BLaER1 treated with 17β-estradiol and CSF1 and Interleukin-3, amounts not matched to agents 10 nM and 100 nM (cell line): ENCODE results near the gene NIFK.
A peak's percentile ranks its signal among the peaks of the same experiment; 100 is the strongest.
"Not testable (repeated sequence)": the region's sequence is repeated elsewhere in the genome, so short reads cannot be mapped to it uniquely, and the experiment has no call there.

ENCODE experiments used
- H3K27ac ChIP-seq, 11 experiments: shearing (Covaris generic); formaldehyde crosslinking; 2 replicates each; pipeline ENCODE4 v1.8.1; 2022
- H3K27me3 ChIP-seq, 11 experiments: shearing (Covaris generic); formaldehyde crosslinking; 2 replicates each; pipeline ENCODE4 v1.8.1; 2022
- H3K36me3 ChIP-seq, 11 experiments: shearing (Covaris generic); formaldehyde crosslinking; 2 replicates each; pipeline ENCODE4 v1.8.1; 2022
- H3K4me1 ChIP-seq, 10 experiments: shearing (Covaris generic); formaldehyde crosslinking; 2 replicates each; pipeline ENCODE4 v1.8.1; 2022
- H3K4me2 ChIP-seq, 11 experiments: shearing (Covaris generic); formaldehyde crosslinking; 2 replicates each; pipeline ENCODE4 v1.8.1; 2022
- H3K4me3 ChIP-seq, 10 experiments: shearing (Covaris generic); formaldehyde crosslinking; 2 replicates each; pipeline ENCODE4 v1.8.1; 2022
- H3K9ac ChIP-seq, 11 experiments: shearing (Covaris generic); formaldehyde crosslinking; 2 replicates each; pipeline ENCODE4 v1.8.1; 2022
- H3K9me3 ChIP-seq, 11 experiments: shearing (Covaris generic); formaldehyde crosslinking; replicated peaks in 1 of 11; 2 replicates each; pipeline ENCODE4 v1.8.1; 2022
- H4K20me1 ChIP-seq, 11 experiments: shearing (Covaris generic); formaldehyde crosslinking; 2 replicates each; pipeline ENCODE4 v1.8.1; 2022
- Cebpa-rat ChIP-seq, 11 experiments: shearing (Covaris generic); IDR thresholded peaks; 2 replicates each; pipeline ENCODE4 v1.8.1; 2022

The NIFK gene

GRCh38 chr2:121740973-121741372 is 4.3 kb upstream of the NIFK start:
- H3K4me1 ChIP-seq, result peaks cover 20 to 37% (median 28%) of the 10 kb centered on the region in 10 experiments
- no peaks in the 10 kb centered on the region for H3K9me3 ChIP-seq
- peak overlapping the region in 5 of 11 experiments; percentile 25 to 57 (median 46); a peak in 7 of 22 replicates for H3K27ac ChIP-seq
- no peak for TF ChIP-seq Cebpa-rat (IDR thresholded peaks at IDR 0.05)
- no peak overlapping the region for H3K4me3 ChIP-seq
- peaks cover 0 to 5% (median 1%) of the 10 kb centered on the region in 11 experiments; a peak in 10 of 22 replicates for H4K20me1 ChIP-seq
- H3K27me3 ChIP-seq, result no peaks in the 10 kb centered on the region; a peak in 1 of 22 replicates
- no peak overlapping the region for H3K9ac ChIP-seq
- H3K36me3 ChIP-seq, result no peaks in the 10 kb centered on the region
- peak overlapping the region; percentile 25 to 73 (median 61) for H3K4me2 ChIP-seq

DNA sequence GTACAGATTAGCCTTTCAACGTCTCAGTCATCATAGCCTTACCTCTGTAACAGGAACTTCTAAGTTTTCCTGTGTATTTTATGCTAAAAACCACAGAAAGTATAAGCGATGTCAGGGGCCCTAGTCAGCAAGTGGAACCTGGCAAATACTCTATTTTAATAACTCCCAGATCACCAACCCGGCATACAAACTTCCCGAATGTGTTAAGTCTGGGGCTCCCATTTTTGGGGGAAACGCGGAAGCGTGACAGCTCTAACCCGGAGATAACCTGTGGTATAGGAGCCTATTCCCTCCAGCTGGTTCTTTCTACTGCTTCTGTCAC is 574 bp downstream of the NIFK start:
- H3K4me3 ChIP-seq, result peak overlapping the region; percentile 86 to 100 (median 99)
- no peak for TF ChIP-seq Cebpa-rat (IDR thresholded peaks at IDR 0.05)
- H3K27me3 ChIP-seq, result no peaks in the 10 kb centered on the region; a peak in 1 of 22 replicates
- peaks cover 40 to 45% (median 44%) of the 10 kb centered on the region in 11 experiments for H3K36me3 ChIP-seq
- peaks cover 21 to 43% (median 27%) of the 10 kb centered on the region in 10 experiments for H3K4me1 ChIP-seq
- H3K27ac ChIP-seq, result peak overlapping the region; percentile 80 to 96 (median 91)
- peak overlapping the region; percentile 73 to 91 (median 78) for H3K4me2 ChIP-seq
- no peaks in the 10 kb centered on the region for H3K9me3 ChIP-seq
- H3K9ac ChIP-seq, result peak overlapping the region; percentile 84 to 98 (median 95)
- H4K20me1 ChIP-seq, result peaks cover 6 to 54% (median 50%) of the 10 kb centered on the region in 11 experiments; a peak in 20 of 22 replicates

DNA sequence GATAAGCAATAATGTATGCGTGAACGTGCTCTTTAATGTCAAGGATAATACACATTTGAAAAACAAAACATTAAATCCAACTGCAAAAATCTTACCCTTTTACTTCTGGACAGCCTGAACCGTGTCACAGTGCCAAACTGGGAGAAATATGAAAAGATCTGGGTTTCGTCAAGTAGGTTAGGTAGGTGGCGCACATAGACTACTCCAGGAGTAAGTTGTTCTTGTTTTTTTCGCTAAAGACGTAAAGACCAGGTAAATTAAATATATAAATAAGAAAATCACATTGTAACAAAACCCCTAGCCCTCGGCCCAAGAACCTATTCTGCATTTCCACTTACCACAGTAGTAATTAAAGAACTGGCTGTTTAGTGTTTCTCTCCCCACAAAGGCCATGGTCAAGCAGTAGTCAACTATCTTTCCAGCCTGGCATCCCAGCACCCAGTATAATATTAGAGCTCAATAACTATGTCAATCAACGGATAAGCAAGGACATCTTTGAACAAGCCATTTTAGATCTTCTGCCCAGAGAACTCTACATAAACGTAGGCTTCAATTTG is 1.1 kb downstream of the NIFK start:
- H3K4me3 ChIP-seq, result peak overlapping the region; percentile 86 to 100 (median 99)
- peaks cover 6 to 59% (median 55%) of the 10 kb centered on the region in 11 experiments; a peak in 20 of 22 replicates for H4K20me1 ChIP-seq
- no peaks in the 10 kb centered on the region; a peak in 1 of 22 replicates for H3K27me3 ChIP-seq
- H3K9ac ChIP-seq, result peak overlapping the region; percentile 84 to 98 (median 95)
- H3K4me2 ChIP-seq, result peak overlapping the region; percentile 73 to 91 (median 78)
- peaks cover 45 to 50% (median 49%) of the 10 kb centered on the region in 11 experiments for H3K36me3 ChIP-seq
- peaks cover 18 to 38% (median 23%) of the 10 kb centered on the region in 10 experiments for H3K4me1 ChIP-seq
- H3K9me3 ChIP-seq, result no peaks in the 10 kb centered on the region
- peak overlapping the region; percentile 80 to 96 (median 91) for H3K27ac ChIP-seq
- no peak for TF ChIP-seq Cebpa-rat (IDR thresholded peaks at IDR 0.05)

DNA sequence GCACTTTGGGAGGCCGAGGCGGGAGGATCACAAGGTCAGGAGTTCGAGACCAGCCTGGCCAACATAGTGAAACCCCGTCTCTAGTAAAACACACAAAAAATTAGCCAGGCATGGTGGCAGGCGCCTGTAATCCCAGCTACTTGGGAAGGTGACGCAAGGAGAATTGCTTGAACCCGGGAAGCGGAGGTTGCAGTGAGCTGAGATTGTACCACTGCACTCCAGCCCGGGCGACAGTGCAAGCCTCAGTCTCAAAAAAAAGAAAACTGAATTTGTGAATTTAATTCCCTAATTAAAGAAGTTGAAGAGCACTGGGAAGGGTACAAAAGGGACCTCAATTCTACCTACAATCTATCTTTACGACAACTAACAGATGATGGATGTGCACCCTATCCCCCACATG is 2.1 kb downstream of the NIFK start:
- Histone ChIP-seq H3K4me2 (peak overlapping the region; percentile 73 to 91 (median 78); a peak in 21 of 22 replicates), H4K20me1 (peaks cover 6 to 69% (median 66%) of the 10 kb centered on the region in 11 experiments; a peak in 20 of 22 replicates), H3K9ac (peak overlapping the region; percentile 18 to 98 (median 95); a peak in 16 of 22 replicates), H3K36me3 (peaks cover 55 to 61% (median 59%) of the 10 kb centered on the region in 11 experiments), H3K4me3 (peak overlapping the region in 7 of 10 experiments; percentile 86 to 100 (median 99); a peak in 8 of 20 replicates), H3K4me1 (peaks cover 18 to 32% (median 22%) of the 10 kb centered on the region in 10 experiments)
- H3K27ac ChIP-seq, H3K27me3 ChIP-seq, H3K9me3 ChIP-seq: not testable (repeated sequence)

DNA sequence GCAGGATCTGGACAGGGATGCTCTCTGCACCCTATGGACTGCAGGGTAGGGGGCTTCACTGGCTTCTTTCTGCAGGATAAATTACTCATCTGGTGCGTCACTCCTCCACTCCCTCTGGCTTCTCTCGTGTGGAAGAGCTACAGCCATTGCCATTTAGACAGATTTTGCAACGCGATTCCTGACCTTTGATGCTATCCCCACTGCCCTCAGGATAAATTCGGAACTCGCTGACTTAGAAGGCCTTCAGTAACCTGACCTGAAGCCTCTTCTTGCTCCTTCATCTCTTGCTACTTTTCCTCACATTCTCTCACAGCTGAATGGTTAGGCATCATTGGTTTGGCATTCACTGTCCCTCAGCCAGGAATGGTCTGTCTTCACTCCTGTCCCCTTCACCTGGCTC is 5.3 kb downstream of the NIFK start:
- Histone ChIP-seq H3K4me2 (no peak overlapping the region), H3K4me1 (peaks cover 9 to 18% (median 12%) of the 10 kb centered on the region in 10 experiments), H3K27ac (no peak overlapping the region), H3K9ac (no peak overlapping the region), H3K4me3 (no peak overlapping the region), H3K27me3 (no peaks in the 10 kb centered on the region; a peak in 1 of 22 replicates), H4K20me1 (peaks cover 6 to 98% (median 81%) of the 10 kb centered on the region in 11 experiments; a peak in 20 of 22 replicates), H3K9me3 (no peaks in the 10 kb centered on the region), H3K36me3 (peaks cover 87 to 93% (median 91%) of the 10 kb centered on the region in 11 experiments)
- no peak for TF ChIP-seq Cebpa-rat (IDR thresholded peaks at IDR 0.05)

GRCh38 chr2:121727950-121728349 is 8.7 kb downstream of the NIFK start:
- Histone ChIP-seq H4K20me1 (peaks cover 0 to 74% (median 48%) of the 10 kb centered on the region in 11 experiments; a peak in 17 of 22 replicates), H3K9me3 (no peaks in the 10 kb centered on the region), H3K27ac (no peak overlapping the region), H3K9ac (no peak overlapping the region), H3K4me1 (peaks cover 0 to 16% (median 5%) of the 10 kb centered on the region in 10 experiments; a peak in 13 of 20 replicates), H3K36me3 (peaks cover 71 to 87% (median 84%) of the 10 kb centered on the region in 11 experiments), H3K4me2 (no peak overlapping the region), H3K27me3 (no peaks in the 10 kb centered on the region), H3K4me3 (no peak overlapping the region)
- TF ChIP-seq Cebpa-rat (IDR thresholded peaks at IDR 0.05), result no peak

GRCh38 chr2:121727332-121727731 is 9.3 kb downstream of the NIFK start:
- no peak overlapping the region for H3K4me2 ChIP-seq
- H3K4me3 ChIP-seq, result no peak overlapping the region
- H3K9me3 ChIP-seq, result no peaks in the 10 kb centered on the region
- H3K36me3 ChIP-seq, result peaks cover 65 to 81% (median 78%) of the 10 kb centered on the region in 11 experiments
- peaks cover 0 to 68% (median 42%) of the 10 kb centered on the region in 11 experiments; a peak in 17 of 22 replicates for H4K20me1 ChIP-seq
- no peak overlapping the region for H3K9ac ChIP-seq
- peaks cover 0 to 22% (median 11%) of the 10 kb centered on the region in 10 experiments; a peak in 13 of 20 replicates for H3K4me1 ChIP-seq
- no peak overlapping the region for H3K27ac ChIP-seq
- no peaks in the 10 kb centered on the region for H3K27me3 ChIP-seq
- no peak for TF ChIP-seq Cebpa-rat (IDR thresholded peaks at IDR 0.05)

DNA sequence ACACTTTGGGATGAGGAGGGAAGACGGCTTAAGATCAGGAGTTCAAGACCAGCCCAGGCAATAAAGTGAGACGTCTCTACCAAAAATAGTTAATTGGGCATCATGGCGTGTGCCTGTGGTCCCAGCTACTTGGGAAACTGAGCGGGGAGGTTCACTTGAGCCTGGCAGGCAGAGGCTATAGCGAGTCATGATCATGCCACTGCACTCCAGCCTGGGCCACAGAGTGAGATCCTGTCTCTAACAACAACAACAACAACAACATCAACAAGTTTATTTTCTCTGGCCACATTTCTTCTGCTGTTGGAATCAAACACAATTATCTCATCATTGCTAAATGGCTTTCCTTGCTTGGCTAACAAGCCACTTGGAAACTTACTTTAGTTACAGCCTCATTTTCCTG is 13.4 kb downstream of the NIFK start:
- Histone ChIP-seq H4K20me1 (peaks cover 0 to 28% (median 7%) of the 10 kb centered on the region in 11 experiments; a peak in 8 of 22 replicates), H3K4me3 (no peak overlapping the region), H3K4me1 (peaks cover 0 to 29% (median 16%) of the 10 kb centered on the region in 10 experiments; a peak in 13 of 20 replicates), H3K9ac (no peak overlapping the region), H3K36me3 (peaks cover 25 to 41% (median 38%) of the 10 kb centered on the region in 11 experiments), H3K4me2 (peak overlapping the region in 5 of 11 experiments; percentile 42 to 71 (median 60); a peak in 9 of 22 replicates), H3K9me3 (no peaks in the 10 kb centered on the region), H3K27me3 (no peaks in the 10 kb centered on the region), H3K27ac (peak overlapping the region in 3 of 11 experiments; percentile 26 to 56 (median 30); a peak in 5 of 22 replicates)
- no peak for TF ChIP-seq Cebpa-rat (IDR thresholded peaks at IDR 0.05)

DNA sequence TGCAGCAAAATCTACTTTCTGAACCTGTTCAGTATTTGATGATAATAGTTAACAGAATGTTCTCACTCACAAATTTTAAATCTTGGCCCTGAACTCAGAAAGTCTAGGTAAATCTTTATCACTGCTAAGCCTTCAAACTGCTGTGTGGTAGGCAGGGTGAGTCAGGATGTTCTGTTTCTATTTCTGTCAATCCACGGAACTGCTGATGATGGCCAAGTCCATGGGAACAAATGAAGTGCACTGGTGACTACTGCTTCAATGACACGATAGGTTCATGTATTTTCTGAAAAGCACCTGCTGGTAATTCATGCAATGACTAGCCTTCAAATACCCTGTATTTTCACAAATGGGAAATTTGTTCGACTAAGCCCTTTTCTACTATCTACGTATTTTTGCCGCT is 14.2 kb downstream of the NIFK start:
- Histone ChIP-seq H3K27ac (peak overlapping the region in 4 of 11 experiments; percentile 10 to 56 (median 40); a peak in 7 of 22 replicates), H3K27me3 (no peaks in the 10 kb centered on the region), H3K9ac (peak overlapping the region in 2 of 11 experiments; percentile 28 to 51; a peak in 2 of 22 replicates), H3K4me2 (peak overlapping the region in 7 of 11 experiments; percentile 2 to 71 (median 58); a peak in 14 of 22 replicates), H3K9me3 (no peaks in the 10 kb centered on the region), H4K20me1 (peaks cover 0 to 19% (median 7%) of the 10 kb centered on the region in 11 experiments; a peak in 7 of 22 replicates), H3K4me1 (peaks cover 0 to 29% (median 16%) of the 10 kb centered on the region in 10 experiments; a peak in 13 of 20 replicates), H3K36me3 (peaks cover 17 to 32% (median 29%) of the 10 kb centered on the region in 11 experiments), H3K4me3 (no peak overlapping the region)
- no peak for TF ChIP-seq Cebpa-rat (IDR thresholded peaks at IDR 0.05)
